ENCODE data around the gene PRR27. TPM values are rescaled to one million over a fixed set of nuclear protein-coding genes. Genes with fewer than 3 reads are reported as not detected.

The PRR27 gene
- total RNA-seq, 6 experiments from 2014 or later, result not detected

DNA sequence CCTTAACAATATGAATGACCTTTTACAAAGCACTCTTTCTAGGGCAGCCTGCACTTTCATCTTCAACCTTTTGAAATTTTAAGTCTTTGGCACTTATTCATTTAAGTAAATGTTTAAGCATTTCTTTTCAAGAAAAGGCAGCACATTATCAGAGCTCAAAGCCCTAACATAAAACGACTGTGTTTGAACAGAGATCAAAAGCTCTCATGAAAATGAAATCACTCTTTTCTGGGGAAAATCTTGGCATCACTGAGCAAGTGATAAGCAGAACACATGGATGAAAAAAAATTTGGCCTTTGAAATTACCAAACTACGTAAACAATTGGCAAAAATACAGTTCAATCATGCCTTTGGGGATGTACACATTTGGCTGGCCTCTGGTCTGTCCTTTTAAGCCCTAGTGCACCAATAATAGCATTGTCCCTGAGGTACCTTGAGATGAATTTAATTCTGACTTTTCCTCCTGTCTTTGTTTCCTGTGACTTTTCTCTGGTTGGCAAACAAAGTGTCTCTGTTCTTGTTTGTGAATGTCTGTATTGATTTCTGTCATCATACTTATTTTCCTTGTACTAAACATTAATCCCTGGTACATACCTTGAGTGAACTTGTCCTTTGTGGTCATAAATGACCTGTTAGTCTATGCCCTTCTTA is 28.6 kb downstream of the PRR27 start:
- Histone ChIP-seq H3K9me3 (no peaks in the 10 kb centered on the region), H3K27me3 (no peaks in the 10 kb centered on the region), H3K4me3 (no peak overlapping the region), H3K36me3 (no peaks in the 10 kb centered on the region), H3K27ac (no peak overlapping the region), H3K4me1 (peaks cover 0 to 7% (median 3%) of the 10 kb centered on the region in 4 donors)
- ATAC-seq (peak; percentile 47 to 80 (median 58)), DNase-seq (no peak)
- TF ChIP-seq POLR2A (IDR thresholded peaks at IDR 0.05), result no peak
- TF ChIP-seq, protein P1, sequence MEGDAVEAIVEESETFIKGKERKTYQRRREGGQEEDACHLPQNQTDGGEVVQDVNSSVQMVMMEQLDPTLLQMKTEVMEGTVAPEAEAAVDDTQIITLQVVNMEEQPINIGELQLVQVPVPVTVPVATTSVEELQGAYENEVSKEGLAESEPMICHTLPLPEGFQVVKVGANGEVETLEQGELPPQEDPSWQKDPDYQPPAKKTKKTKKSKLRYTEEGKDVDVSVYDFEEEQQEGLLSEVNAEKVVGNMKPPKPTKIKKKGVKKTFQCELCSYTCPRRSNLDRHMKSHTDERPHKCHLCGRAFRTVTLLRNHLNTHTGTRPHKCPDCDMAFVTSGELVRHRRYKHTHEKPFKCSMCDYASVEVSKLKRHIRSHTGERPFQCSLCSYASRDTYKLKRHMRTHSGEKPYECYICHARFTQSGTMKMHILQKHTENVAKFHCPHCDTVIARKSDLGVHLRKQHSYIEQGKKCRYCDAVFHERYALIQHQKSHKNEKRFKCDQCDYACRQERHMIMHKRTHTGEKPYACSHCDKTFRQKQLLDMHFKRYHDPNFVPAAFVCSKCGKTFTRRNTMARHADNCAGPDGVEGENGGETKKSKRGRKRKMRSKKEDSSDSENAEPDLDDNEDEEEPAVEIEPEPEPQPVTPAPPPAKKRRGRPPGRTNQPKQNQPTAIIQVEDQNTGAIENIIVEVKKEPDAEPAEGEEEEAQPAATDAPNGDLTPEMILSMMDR (IDR thresholded peaks at IDR 0.05), result no peak
- intact Hi-C loops (cut with DNase I), result loop anchor here in 1 of 2 donors (10.0 kb wide), 1 partner anchor 288 kb away; no protein-coding TSS in a partner anchor
- 21% methylated on average over 2 of the region's 2 CpGs for WGBS (ENCODE audit: insufficient coverage, low coverage, low lambda C conversion rate, missing lambda C conversion rate)

GRCh38 chr4:70183168-70183939 is 29.3 kb downstream of the PRR27 start:
- no peaks in the 10 kb centered on the region for H3K36me3 ChIP-seq
- TF ChIP-seq POLR2A (IDR thresholded peaks at IDR 0.05), result no peak
- TF ChIP-seq, protein P1 (IDR thresholded peaks at IDR 0.05), result peak; percentile 50 to 70 (median 66)
- H3K9me3 ChIP-seq, result no peaks in the 10 kb centered on the region
- no peak overlapping the region for H3K4me3 ChIP-seq
- intact Hi-C loops (cut with DNase I), result loop anchor here in 1 of 2 donors (10.0 kb wide), 1 partner anchor 289 kb away; no protein-coding TSS in a partner anchor
- DNase-seq (peak in 1 of 3 donors; percentile 44), ATAC-seq (peak; percentile 75 to 85 (median 78))
- no peak overlapping the region for H3K27ac ChIP-seq
- H3K4me1 ChIP-seq, result peaks cover 0 to 7% (median 3%) of the 10 kb centered on the region in 4 donors
- 22% methylated on average over 6 of the region's 6 CpGs for WGBS (ENCODE audit: insufficient coverage, low coverage, low lambda C conversion rate, missing lambda C conversion rate)
- H3K27me3 ChIP-seq, result no peaks in the 10 kb centered on the region

GRCh38 chr4:70183940-70184246 is 29.9 kb downstream of the PRR27 start:
- 79% methylated on average over 1 of the region's 1 CpG for WGBS (ENCODE audit: insufficient coverage, low coverage, low lambda C conversion rate, missing lambda C conversion rate)
- H3K4me3 ChIP-seq, result no peak overlapping the region
- H3K9me3 ChIP-seq, result no peaks in the 10 kb centered on the region
- no peaks in the 10 kb centered on the region for H3K27me3 ChIP-seq
- intact Hi-C loops (cut with DNase I), result loop anchor here in 1 of 2 donors (10.0 kb wide), 1 partner anchor 289 kb away; no protein-coding TSS in a partner anchor
- ATAC-seq (no peak), DNase-seq (no peak)
- H3K4me1 ChIP-seq, result peaks cover 0 to 7% (median 3%) of the 10 kb centered on the region in 4 donors
- no peaks in the 10 kb centered on the region for H3K36me3 ChIP-seq
- TF ChIP-seq, protein P1 (IDR thresholded peaks at IDR 0.05), result peak in 2 of 4 donors; percentile 3 to 33
- TF ChIP-seq POLR2A (IDR thresholded peaks at IDR 0.05), result no peak
- H3K27ac ChIP-seq, result no peak overlapping the region

GRCh38 chr4:70187216-70187615 is 33.2 kb downstream of the PRR27 start:
- Histone ChIP-seq H3K9me3 (no peaks in the 10 kb centered on the region), H3K4me3 (no peak overlapping the region), H3K27me3 (no peaks in the 10 kb centered on the region), H3K27ac (no peak overlapping the region), H3K36me3 (no peaks in the 10 kb centered on the region), H3K4me1 (peaks cover 0 to 7% (median 3%) of the 10 kb centered on the region in 4 donors)
- intact Hi-C loops (cut with DNase I), result loop anchor here in 1 of 2 donors (10.0 kb wide), 1 partner anchor 292 kb away; no protein-coding TSS in a partner anchor
- DNase-seq (no peak), ATAC-seq (no peak)
- TF ChIP-seq, protein P1 (IDR thresholded peaks at IDR 0.05), result no peak
- no peak for TF ChIP-seq POLR2A (IDR thresholded peaks at IDR 0.05)
- WGBS (ENCODE audit: insufficient coverage, low coverage, low lambda C conversion rate, missing lambda C conversion rate), result 86% methylated on average over 1 of the region's 1 CpG

Measured in right lobe of liver (tissue), 6 donors.